ENCODE results near the gene POLA1.

POLA1 gene

GRCh38 chrX:24718771-24719170 is 25.1 kb downstream of the POLA1 start (continued):
- TF ChIP-seq PATZ1 (CRISPR knock-in tag; IDR thresholded peaks at IDR 0.05; ENCODE audit: borderline replicate concordance): no peak
- no peak for TF ChIP-seq ZFP30 (CRISPR knock-in tag; IDR thresholded peaks at IDR 0.05)

- no peak for ATAC-seq
- no peak for TF ChIP-seq TCF4 (CRISPR knock-in tag; IDR thresholded peaks at IDR 0.05; ENCODE audit: borderline replicate concordance)
- no peak for TF ChIP-seq ZNF8 (CRISPR knock-in tag; IDR thresholded peaks at IDR 0.05)
- TF ChIP-seq PPARA (CRISPR knock-in tag; IDR thresholded peaks at IDR 0.05; ENCODE audit: borderline replicate concordance): no peak
- TF ChIP-seq OSR1 (CRISPR knock-in tag; IDR thresholded peaks at IDR 0.05): no peak
- no peak for TF ChIP-seq ZFP3 (CRISPR knock-in tag; IDR thresholded peaks at IDR 0.05)
- TF ChIP-seq RARB (CRISPR knock-in tag; IDR thresholded peaks at IDR 0.05): no peak
- TF ChIP-seq GLIS3 (CRISPR knock-in tag; IDR thresholded peaks at IDR 0.05): no peak
- TF ChIP-seq ZC3H10 (CRISPR knock-in tag; IDR thresholded peaks at IDR 0.05): no peak
- no peak for TF ChIP-seq CREB5 (CRISPR knock-in tag; IDR thresholded peaks at IDR 0.05; ENCODE audit: low read depth)
- TF ChIP-seq BACH2 (CRISPR knock-in tag; IDR thresholded peaks at IDR 0.05; ENCODE audit: borderline replicate concordance): no peak
- TF ChIP-seq CSDC2 (CRISPR knock-in tag; IDR thresholded peaks at IDR 0.05): no peak
- TF ChIP-seq CSRNP3 (CRISPR knock-in tag; IDR thresholded peaks at IDR 0.05): no peak
- TF ChIP-seq ARNTL (CRISPR knock-in tag; IDR thresholded peaks at IDR 0.05; ENCODE audit: borderline replicate concordance, low read depth): no peak
These were observed 26.3 kb downstream of the POLA1 start for GRCh38 chrX:24720036-24720435.

- ATAC-seq: no peak
- TF ChIP-seq TOX (CRISPR knock-in tag; IDR thresholded peaks at IDR 0.05; ENCODE audit: borderline replicate concordance) (no peak), RARB (CRISPR knock-in tag; IDR thresholded peaks at IDR 0.05) (no peak), ARNTL (CRISPR knock-in tag; IDR thresholded peaks at IDR 0.05; ENCODE audit: borderline replicate concordance, low read depth) (no peak), ZC3H10 (CRISPR knock-in tag; IDR thresholded peaks at IDR 0.05) (no peak), SNAI2 (CRISPR knock-in tag; IDR thresholded peaks at IDR 0.05) (no peak), CREB5 (CRISPR knock-in tag; IDR thresholded peaks at IDR 0.05; ENCODE audit: low read depth) (no peak), ZNF8 (CRISPR knock-in tag; IDR thresholded peaks at IDR 0.05) (no peak), TSHZ2 (CRISPR knock-in tag; IDR thresholded peaks at IDR 0.05) (no peak), TCF4 (CRISPR knock-in tag; IDR thresholded peaks at IDR 0.05; ENCODE audit: borderline replicate concordance) (no peak), ESRRG (CRISPR knock-in tag; IDR thresholded peaks at IDR 0.05) (no peak), PATZ1 (CRISPR knock-in tag; IDR thresholded peaks at IDR 0.05; ENCODE audit: borderline replicate concordance) (no peak), CSRNP3 (CRISPR knock-in tag; IDR thresholded peaks at IDR 0.05) (no peak), PPARA (CRISPR knock-in tag; IDR thresholded peaks at IDR 0.05; ENCODE audit: borderline replicate concordance) (no peak), ZNF565 (CRISPR knock-in tag; conservative IDR thresholded peaks at IDR 0.05; ENCODE audit: low read depth) (no peak), OSR1 (CRISPR knock-in tag; IDR thresholded peaks at IDR 0.05) (no peak)
These were observed 34.8 kb downstream of the POLA1 start for GRCh38 chrX:24728530-24728929.
